ENCODE results near the gene RAD50.

The RAD50 gene

DNA sequence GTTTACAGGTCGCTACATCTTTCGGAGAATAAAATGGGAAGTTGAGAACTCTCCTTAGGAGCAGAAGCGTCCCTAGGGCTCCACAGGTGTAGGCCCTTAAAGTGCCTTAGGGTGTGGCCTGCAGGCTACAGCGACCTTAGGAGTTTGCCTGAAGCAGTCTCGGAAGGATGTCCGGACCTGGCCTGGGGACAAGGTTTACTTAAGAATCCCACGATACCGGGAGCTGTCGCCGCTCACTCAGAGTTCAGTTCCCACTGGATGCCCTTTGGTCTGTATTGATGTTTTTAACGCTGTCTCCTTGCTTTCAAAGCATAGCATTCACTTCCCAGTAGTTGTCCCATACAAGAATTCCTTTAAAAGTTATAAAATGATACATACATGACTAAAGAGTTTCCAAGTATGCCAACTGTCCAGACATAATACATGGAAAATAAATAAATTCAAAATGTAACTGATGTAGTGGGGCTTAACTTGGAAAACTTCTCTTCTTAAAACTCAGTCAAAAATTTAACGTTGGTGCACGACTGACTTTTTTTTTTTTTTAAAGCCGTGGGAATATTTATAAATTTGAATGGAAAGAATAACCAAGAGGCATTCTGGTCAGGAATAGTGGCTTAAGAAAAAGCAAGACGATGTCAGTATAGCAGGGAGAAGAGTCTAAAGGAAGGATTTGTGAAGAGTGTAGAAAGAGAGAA, 848 bp downstream of the RAD50 start:
- no peak for TF ChIP-seq TAF1 (IDR thresholded peaks at IDR 0.05; ENCODE audit: borderline replicate concordance, insufficient read depth, low read length)

DNA sequence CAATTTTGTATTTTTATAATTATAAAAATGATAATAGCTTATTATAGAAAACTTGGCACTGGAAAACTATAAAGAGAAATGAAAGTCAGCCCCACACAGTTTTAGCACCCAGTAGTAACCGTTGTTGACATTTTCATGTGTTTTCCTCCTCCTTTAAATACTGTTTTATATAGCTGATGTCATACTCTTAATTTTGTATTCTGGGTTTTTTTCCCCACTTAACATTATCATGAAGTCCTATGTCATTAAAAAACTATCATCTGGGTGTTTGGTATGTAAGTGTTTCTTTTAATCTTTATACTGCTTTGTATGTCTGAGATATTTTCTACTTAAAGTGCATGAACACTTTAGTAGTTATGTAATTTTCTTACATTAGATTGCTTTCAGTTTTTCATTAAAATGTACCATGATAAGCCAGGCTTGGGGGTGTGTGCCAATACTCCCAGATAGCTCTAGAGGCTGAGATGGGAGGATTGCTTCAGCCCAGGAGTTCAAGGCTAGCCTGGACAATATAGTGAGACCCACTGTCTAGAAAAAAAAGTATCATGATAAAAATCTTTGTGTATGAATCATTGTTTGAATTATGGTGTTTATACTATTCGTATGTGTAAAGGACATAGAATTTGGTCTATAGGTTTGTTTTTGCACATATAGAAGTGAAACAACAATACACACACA, 2.7 kb downstream of the RAD50 start:
- TF ChIP-seq, protein P1, sequence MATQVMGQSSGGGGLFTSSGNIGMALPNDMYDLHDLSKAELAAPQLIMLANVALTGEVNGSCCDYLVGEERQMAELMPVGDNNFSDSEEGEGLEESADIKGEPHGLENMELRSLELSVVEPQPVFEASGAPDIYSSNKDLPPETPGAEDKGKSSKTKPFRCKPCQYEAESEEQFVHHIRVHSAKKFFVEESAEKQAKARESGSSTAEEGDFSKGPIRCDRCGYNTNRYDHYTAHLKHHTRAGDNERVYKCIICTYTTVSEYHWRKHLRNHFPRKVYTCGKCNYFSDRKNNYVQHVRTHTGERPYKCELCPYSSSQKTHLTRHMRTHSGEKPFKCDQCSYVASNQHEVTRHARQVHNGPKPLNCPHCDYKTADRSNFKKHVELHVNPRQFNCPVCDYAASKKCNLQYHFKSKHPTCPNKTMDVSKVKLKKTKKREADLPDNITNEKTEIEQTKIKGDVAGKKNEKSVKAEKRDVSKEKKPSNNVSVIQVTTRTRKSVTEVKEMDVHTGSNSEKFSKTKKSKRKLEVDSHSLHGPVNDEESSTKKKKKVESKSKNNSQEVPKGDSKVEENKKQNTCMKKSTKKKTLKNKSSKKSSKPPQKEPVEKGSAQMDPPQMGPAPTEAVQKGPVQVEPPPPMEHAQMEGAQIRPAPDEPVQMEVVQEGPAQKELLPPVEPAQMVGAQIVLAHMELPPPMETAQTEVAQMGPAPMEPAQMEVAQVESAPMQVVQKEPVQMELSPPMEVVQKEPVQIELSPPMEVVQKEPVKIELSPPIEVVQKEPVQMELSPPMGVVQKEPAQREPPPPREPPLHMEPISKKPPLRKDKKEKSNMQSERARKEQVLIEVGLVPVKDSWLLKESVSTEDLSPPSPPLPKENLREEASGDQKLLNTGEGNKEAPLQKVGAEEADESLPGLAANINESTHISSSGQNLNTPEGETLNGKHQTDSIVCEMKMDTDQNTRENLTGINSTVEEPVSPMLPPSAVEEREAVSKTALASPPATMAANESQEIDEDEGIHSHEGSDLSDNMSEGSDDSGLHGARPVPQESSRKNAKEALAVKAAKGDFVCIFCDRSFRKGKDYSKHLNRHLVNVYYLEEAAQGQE (IDR thresholded peaks at IDR 0.05; ENCODE audit: insufficient read depth in 1 of 2, low read depth in 2 of 2, low read length in 2 of 2): no peak
- TF ChIP-seq FOXP2 (optimal IDR thresholded peaks at IDR 0.05; ENCODE audit: borderline replicate concordance, extremely low read depth, extremely low read length, insufficient read depth): no peak
- TF ChIP-seq TAF1 (IDR thresholded peaks at IDR 0.05; ENCODE audit: borderline replicate concordance, insufficient read depth, low read length): no peak
- no peak for TF ChIP-seq SIN3A (IDR thresholded peaks at IDR 0.05; ENCODE audit: borderline replicate concordance, insufficient read depth, low read length)
- TF ChIP-seq POLR2AphosphoS5 (IDR thresholded peaks at IDR 0.05; ENCODE audit: low read depth, low read length): no peak

DNA sequence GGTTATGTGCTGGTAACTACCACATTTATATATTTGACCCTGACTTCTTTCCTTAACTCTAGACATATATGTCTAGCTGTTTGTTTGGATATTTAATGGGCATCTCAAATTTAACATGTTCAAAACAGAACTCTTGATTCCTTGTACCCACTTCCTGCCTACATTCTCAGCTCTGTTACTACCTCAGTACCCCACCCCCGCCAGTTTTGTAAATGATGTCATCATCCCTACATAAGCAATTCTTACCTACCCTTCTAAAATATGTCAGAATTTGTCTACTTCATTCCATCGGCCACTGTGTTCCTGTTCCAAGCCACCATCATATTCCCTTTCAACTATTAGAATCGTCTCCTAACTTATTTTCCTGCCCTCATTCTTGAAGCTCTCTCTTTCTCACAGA, 4.8 kb downstream of the RAD50 start:
- TF ChIP-seq, protein P1 (IDR thresholded peaks at IDR 0.05; ENCODE audit: insufficient read depth in 1 of 2, low read depth in 2 of 2, low read length in 2 of 2): no peak
- no peak for TF ChIP-seq TAF1 (IDR thresholded peaks at IDR 0.05; ENCODE audit: borderline replicate concordance, insufficient read depth, low read length)

DNA sequence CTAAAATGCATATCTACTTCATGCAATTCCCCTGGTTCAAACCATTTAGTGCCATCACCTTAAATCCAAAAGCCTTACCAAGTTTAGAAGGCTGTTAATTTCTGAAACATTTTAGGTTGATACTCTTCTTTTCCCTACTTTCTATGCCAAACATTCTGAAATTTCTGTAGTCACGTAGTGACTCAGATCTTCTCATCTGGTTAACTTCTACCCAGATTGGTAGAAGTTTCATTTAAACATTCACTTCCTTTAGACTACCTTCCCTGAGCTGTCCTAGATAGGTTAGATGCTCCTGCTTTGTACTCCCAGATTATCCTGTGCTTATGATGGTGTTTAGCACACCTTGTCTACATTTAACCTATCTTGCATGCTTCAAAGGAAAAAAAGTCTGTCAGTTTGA, 9.9 kb downstream of the RAD50 start:
- TF ChIP-seq, protein P1 (IDR thresholded peaks at IDR 0.05; ENCODE audit: insufficient read depth in 1 of 2, low read depth in 2 of 2, low read length in 2 of 2): no peak
- TF ChIP-seq FOXP2 (optimal IDR thresholded peaks at IDR 0.05; ENCODE audit: borderline replicate concordance, extremely low read depth, extremely low read length, insufficient read depth): no peak
- TF ChIP-seq POLR2AphosphoS5 (IDR thresholded peaks at IDR 0.05; ENCODE audit: low read depth, low read length): no peak
- no peak for TF ChIP-seq TAF1 (IDR thresholded peaks at IDR 0.05; ENCODE audit: borderline replicate concordance, insufficient read depth, low read length)
- TF ChIP-seq SIN3A (IDR thresholded peaks at IDR 0.05; ENCODE audit: borderline replicate concordance, insufficient read depth, low read length): no peak

DNA sequence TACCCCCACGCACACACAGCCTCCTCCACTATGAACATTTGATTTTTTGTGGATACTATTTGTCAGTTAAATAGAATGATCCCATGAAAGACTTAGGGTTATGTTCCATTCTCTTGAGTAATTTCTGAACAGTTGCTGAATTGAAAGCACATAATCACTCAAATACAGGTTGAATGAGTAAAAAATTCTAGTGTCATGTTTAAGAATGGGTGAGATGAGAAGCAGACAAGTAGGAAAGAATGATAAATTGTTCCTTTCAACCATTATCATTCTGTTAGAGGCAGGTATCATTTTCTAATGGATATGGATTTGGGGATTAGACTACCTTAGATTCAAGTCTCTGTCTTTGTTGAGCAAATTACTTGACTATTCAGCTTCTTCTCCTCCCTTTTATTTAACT, 19.3 kb downstream of the RAD50 start:
- TF ChIP-seq FOXP2 (optimal IDR thresholded peaks at IDR 0.05; ENCODE audit: borderline replicate concordance, extremely low read depth, extremely low read length, insufficient read depth) (no peak), POLR2AphosphoS5 (IDR thresholded peaks at IDR 0.05; ENCODE audit: low read depth, low read length) (no peak), TAF1 (IDR thresholded peaks at IDR 0.05; ENCODE audit: borderline replicate concordance, insufficient read depth, low read length) (no peak)
- TF ChIP-seq, protein P1 (IDR thresholded peaks at IDR 0.05; ENCODE audit: insufficient read depth in 1 of 2, low read depth in 2 of 2, low read length in 2 of 2): no peak

Data from PFSK-1 (cell line).